Measurements from ENCODE around the gene TRIAP1.
"Not testable (repeated sequence)": the region's sequence is repeated elsewhere in the genome, so short reads cannot be mapped to it uniquely, and the experiment has no call there.

The TRIAP1 gene

GRCh38 chr12:120488057-120488640 is 42.0 kb upstream of the TRIAP1 start:
- H3K4me3 ChIP-seq (ENCODE audit: low read length) = no peak overlapping the region
- TF ChIP-seq CTCF (IDR thresholded peaks at IDR 0.05; ENCODE audit: insufficient read depth, low read depth, low read length, missing control alignments) = no peak
- no peak for DNase-seq (ENCODE audit: low read depth)

- DNase-seq (ENCODE audit: low read depth); H3K4me3 ChIP-seq (ENCODE audit: low read length): not testable (repeated sequence)
Observed at GRCh38 chr12:120487552-120487951, 41.4 kb upstream of the TRIAP1 start.

GRCh38 chr12:120485961-120486881 is 40.0 kb upstream of the TRIAP1 start:
- no peak overlapping the region for H3K4me3 ChIP-seq (ENCODE audit: low read length)
- no peak for DNase-seq (ENCODE audit: low read depth)
- no peak for TF ChIP-seq CTCF (IDR thresholded peaks at IDR 0.05; ENCODE audit: insufficient read depth, low read depth, low read length, missing control alignments)

GRCh38 chr12:120483621-120484020 is 37.4 kb upstream of the TRIAP1 start:
- no peak for DNase-seq (ENCODE audit: low read depth)
- H3K4me3 ChIP-seq (ENCODE audit: low read length) = no peak overlapping the region
- TF ChIP-seq CTCF (IDR thresholded peaks at IDR 0.05; ENCODE audit: insufficient read depth, low read depth, low read length, missing control alignments) = no peak

GRCh38 chr12:120481022-120481767 is 35.0 kb upstream of the TRIAP1 start:
- H3K4me3 ChIP-seq (ENCODE audit: low read length) = no peak overlapping the region
- no peak for TF ChIP-seq CTCF (IDR thresholded peaks at IDR 0.05; ENCODE audit: insufficient read depth, low read depth, low read length, missing control alignments)
- no peak for DNase-seq (ENCODE audit: low read depth)

- no peak overlapping the region for H3K4me3 ChIP-seq (ENCODE audit: low read length)
- no peak for TF ChIP-seq CTCF (IDR thresholded peaks at IDR 0.05; ENCODE audit: insufficient read depth, low read depth, low read length, missing control alignments)
- no peak for DNase-seq (ENCODE audit: low read depth)
Observed at GRCh38 chr12:120480211-120480610, 34.0 kb upstream of the TRIAP1 start.

- DNase-seq (ENCODE audit: low read depth) = peak; percentile 46
- no peak for TF ChIP-seq CTCF (IDR thresholded peaks at IDR 0.05; ENCODE audit: insufficient read depth, low read depth, low read length, missing control alignments)
- no peak overlapping the region for H3K4me3 ChIP-seq (ENCODE audit: low read length)
Observed at GRCh38 chr12:120479458-120479857, 33.3 kb upstream of the TRIAP1 start.

All from epithelial cell of esophagus (primary cell).